ENCODE data around the gene SH3D19.
"Not testable (repeated sequence)": the region's sequence is repeated elsewhere in the genome, so short reads cannot be mapped to it uniquely, and the experiment has no call there.

Gene SH3D19

DNA sequence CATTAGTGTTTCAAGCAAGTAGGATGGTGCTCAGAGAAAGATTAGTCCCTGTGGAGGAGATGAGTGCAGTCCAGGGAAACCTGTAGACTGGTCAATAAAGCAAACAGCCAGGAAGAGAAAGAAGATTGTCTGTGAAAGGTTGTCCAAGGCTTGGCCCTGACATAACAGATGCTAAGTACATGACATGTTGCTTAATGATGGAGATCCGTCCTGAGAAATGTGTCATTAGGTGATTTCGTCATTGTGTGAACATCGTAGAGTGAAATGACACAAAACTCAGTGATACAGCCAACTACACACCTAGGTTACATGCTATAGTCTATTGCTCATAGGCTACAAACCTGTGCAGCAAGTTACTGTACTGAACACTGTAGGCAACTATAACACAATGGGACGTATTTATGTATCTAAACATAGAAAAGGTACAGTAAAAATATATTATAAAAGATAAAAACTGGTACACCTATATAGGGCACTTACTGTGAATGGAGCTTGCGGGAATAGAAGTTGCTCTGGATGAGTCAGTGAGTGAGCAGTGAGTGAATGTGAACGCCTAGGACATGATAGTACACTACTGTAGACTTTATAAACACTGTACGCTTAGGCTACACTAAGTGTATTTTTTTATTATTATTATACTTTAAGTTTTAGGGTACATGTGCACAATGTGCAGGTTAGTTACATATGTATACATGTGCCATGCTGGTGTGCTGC is 57.4 kb downstream of the SH3D19 start:
- DNase-seq (ENCODE audit: low read depth): no peak

DNA sequence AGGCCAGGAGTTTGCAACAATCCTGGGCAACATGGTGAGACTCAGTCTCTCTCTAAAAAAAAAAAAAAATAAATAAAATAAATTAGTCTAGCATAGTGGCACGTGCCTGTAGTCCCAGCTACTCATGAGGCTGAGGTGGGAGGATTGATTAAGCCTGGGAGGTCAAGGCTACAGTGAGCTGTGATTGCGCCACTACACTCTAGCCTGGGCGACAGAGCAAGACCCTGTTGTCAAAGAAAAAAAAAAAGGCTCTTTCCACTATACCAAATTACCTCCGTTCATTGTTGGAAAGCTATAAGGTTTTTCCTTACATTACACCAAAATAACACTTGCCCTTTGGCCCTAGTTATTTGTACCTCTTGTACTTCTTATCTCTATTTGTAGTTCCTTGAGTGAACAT is 58.3 kb downstream of the SH3D19 start:
- no peak for DNase-seq (ENCODE audit: low read depth)

- DNase-seq (ENCODE audit: low read depth): no peak
Observed at GRCh38 chr4:151266497-151266896, 58.9 kb downstream of the SH3D19 start.

DNA sequence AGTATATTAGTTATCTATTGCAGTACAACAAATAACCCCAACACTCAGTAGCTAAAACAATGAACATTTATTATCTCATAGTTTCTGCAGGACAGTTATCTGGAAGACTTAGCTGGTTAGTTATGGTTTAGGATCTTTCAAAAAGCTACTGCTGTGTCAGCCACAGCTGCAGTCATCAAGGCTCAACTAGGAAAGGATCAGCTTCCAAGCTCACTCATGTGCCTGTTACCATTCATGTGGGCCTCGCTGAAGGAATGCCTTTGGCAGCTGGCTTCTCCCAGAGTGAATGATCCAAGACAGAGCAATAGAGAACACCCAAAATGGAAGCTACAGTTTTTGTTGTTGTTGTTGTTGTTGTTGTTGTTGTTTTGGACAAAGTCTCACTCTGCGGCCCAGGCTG is 62.0 kb downstream of the SH3D19 start:
- DNase-seq (ENCODE audit: low read depth): no peak

- DNase-seq (ENCODE audit: low read depth): no peak
Observed at GRCh38 chr4:151260526-151260925, 64.9 kb downstream of the SH3D19 start.

DNA sequence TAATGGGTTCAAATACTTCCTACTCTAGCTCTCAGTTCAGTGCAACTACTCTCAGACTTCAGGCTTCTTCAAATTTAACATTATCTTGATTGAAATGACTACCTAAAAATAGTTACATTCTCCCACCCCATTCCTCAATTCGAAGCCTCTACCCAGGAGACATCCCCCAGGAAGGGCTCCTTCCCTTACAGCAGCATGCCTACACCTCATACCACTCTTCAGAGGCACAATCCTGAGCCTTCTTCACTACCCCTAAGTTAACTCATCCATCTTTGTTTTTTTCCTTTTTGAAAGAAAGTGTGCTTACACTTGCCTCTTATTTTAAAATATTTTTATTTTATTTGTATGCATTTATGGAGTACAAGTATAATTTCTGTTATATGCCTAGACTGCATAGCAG is 65.7 kb downstream of the SH3D19 start:
- DNase-seq (ENCODE audit: low read depth): no peak

- no peak for DNase-seq (ENCODE audit: low read depth)
Observed at GRCh38 chr4:151257704-151258103, 67.7 kb downstream of the SH3D19 start.

DNA sequence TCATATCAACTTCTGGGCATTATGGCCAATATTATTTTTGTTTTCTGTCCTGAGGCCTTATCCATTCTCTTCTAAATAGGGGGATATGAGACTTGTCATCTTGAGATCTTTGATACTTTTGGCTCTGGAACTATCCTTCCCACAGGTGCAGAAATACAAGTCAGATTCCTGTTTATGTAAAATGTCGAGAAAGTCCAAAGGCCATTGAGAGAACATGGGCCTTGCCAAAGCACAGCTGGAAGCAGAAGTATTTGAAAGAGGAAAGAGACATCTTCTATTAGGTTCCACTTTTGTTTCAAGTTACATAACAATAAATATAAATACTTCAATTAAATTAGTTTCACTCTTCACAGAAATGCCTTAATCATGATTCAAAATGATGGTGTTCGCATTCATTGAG is 69.3 kb downstream of the SH3D19 start:
- DNase-seq (ENCODE audit: low read depth): no peak

GRCh38 chr4:151255680-151256079 is 69.7 kb downstream of the SH3D19 start:
- DNase-seq (ENCODE audit: low read depth): not testable (repeated sequence)

DNA sequence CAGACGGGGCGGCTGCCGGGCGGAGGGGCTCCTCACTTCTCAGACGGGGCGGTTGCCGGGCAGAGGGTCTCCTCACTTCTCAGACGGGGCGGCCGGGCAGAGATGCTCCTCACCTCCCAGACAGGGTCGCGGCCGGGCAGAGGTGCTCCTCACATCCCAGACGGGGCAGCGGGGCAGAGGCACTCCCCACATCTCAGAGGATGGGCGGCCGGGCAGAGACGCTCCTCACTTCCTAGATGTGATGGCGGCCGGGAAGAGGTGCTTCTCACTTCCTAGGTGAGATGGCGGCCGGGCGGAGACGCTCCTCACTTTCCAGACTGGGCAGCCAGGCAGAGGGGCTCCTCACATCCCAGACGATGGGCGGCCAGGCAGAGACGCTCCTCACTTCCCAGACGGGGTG is 70.2 kb downstream of the SH3D19 start:
- not testable (repeated sequence) for DNase-seq (ENCODE audit: low read depth)

GRCh38 chr4:151251603-151252304 is 73.7 kb downstream of the SH3D19 start:
- DNase-seq (ENCODE audit: low read depth): no peak

DNA sequence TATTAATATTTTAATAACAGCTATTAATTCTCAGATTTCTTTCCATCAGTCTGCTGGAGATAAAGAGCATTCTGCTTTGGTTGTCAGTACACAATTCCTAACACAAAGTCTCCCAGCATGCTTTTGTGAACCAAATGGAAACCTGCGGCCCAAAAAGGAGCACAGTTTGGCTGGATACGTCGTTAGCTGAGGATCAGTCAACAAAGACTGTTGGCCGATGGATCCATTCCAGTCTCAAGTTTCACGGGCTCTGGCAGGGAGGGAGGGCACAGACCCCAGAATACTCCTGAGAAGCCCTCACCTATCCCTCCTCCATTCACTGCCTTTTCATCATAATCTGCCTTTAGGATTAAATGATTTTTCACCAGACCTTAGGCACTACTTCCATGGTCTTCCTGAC is 74.7 kb downstream of the SH3D19 start:
- no peak for DNase-seq (ENCODE audit: low read depth)

DNA sequence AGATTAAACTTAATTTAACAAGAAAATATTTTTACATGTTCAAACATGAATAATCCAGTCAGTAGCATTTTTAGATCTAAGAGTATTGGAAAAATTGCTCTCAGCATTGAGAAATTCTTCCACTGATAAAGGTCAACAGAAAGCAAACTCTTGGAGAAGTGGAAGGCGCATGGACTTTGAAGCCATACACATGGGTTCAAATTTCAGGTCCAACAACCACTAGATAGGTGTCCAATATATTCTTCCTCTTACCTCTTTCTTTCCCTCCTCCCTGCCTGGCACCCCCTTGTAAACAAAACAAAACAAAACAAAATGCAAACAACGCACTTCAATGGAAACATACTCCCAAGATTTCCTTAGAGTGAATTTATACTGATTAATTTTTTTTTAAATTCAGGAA is 76.9 kb downstream of the SH3D19 start:
- no peak for DNase-seq (ENCODE audit: low read depth)

DNA sequence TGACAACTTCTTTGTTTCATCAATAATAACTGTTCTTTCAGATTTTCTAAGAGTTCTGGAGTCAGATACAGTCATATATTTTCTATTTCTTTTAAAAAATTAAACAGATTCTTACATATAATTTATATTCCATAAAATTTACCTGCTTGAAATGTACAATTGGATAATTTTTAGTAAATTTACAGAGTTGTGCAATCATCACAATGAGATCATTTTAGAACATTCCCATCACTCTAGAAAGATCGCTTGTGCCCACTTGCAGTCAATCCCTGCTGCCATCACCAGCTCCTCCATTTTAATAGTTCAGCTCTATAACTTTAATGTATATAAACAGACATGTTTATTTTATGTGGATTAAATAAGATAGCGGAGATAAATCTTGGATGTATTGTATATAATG is 78.0 kb downstream of the SH3D19 start:
- no peak for DNase-seq (ENCODE audit: low read depth)

- no peak for DNase-seq (ENCODE audit: low read depth)
Observed at GRCh38 chr4:151246742-151247141, 78.7 kb downstream of the SH3D19 start.

- DNase-seq (ENCODE audit: low read depth): no peak
Observed at GRCh38 chr4:151242305-151242704, 83.1 kb downstream of the SH3D19 start.

DNA sequence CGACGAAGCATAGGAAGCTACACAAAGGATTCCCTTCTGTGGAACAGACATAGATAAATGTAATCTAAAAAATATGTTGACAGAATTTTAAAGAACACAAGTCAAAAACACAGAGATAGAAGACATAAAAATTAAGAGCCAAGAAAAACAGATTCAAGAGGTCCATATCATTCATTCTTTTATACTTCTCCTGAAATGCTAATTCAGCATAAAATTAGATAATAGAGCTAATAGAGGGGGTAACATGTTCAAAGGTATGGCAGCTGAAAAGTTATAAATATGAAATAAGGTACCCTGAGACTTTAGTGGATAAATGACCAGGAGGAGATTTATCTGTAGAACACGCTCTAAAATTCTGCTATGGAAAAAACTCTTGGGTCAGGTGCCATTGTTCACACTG is 85.8 kb downstream of the SH3D19 start:
- DNase-seq (ENCODE audit: low read depth): no peak

GRCh38 chr4:151238477-151238876 is 86.9 kb downstream of the SH3D19 start:
- no peak for DNase-seq (ENCODE audit: low read depth)

DNA sequence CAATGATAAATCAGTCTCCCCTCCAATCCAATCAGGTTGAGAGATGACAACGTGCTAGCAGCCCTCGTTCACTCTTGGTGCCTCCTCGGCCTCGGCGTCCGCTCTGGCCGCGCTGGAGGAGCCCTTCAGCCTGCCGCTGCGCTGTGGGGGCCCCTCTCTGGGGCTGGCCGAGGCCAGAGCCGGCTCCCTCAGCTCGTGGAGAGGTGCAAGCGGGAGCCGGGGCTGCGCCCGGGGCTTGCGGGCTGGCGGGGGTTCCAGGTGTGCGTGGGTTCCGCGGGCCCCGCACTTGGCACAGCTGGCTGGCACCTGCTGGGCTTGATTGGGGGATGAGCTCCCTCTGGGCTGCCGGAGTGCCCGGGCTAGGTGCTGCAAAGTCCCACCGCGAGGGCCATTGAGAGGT is 89.4 kb downstream of the SH3D19 start:
- DNase-seq (ENCODE audit: low read depth): no peak

- DNase-seq (ENCODE audit: low read depth): not testable (repeated sequence)
Observed at GRCh38 chr4:151235373-151235772, 90.0 kb downstream of the SH3D19 start.

GRCh38 chr4:151233600-151233999 is 91.8 kb downstream of the SH3D19 start:
- DNase-seq (ENCODE audit: low read depth): no peak

- DNase-seq (ENCODE audit: low read depth): no peak
Observed at GRCh38 chr4:151231915-151232595, 93.3 kb downstream of the SH3D19 start.
